Erythroblast (primary cell): ENCODE data around the gene ZNF878.

Experiments used
- GATA1 ChIP-seq: IDR thresholded peaks from 2 replicates; pipeline ENCODE4 v1.6.1; 2011; ENCODE audit warnings: low read depth, mild to moderate bottlenecking, control low read depth, low read length, moderate library complexity
- POLR2A ChIP-seq: IDR thresholded peaks from 2 replicates; pipeline ENCODE4 v1.6.1; 2011; ENCODE audit warnings: mild to moderate bottlenecking, low read length

DNA sequence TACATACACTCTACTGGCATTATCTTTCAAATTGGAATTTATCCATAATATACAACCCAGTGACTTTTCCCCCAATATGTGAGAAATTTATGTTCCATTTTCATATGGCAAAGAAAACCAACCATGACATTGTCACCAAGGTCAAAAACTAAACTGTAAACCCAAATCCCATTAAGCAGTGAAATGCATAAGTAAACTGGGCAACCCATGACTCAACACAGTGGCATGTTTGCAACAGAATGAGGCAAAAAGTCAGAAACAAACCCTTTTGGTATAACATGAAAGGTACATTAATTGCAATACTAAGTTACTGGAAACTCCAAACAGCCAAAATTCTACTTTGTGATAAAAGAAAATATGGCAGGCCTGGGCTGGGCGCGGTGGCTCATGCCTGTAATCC, 4.9 kb downstream of the ZNF878 start:
- TF ChIP-seq POLR2A (no peak), GATA1 (no peak)
